ENCODE measurements around the gene G2E3.

Gene G2E3

GRCh38 chr14:30657606-30658163 is 98.7 kb downstream of the G2E3 start:
- no peak for DNase-seq

GRCh38 chr14:30658645-30659044 is 99.7 kb downstream of the G2E3 start:
- DNase-seq, result no peak

GRCh38 chr14:30669594-30669993 is 110.6 kb downstream of the G2E3 start:
- no peak for DNase-seq
